GM12891 (cell line): Measurements from ENCODE around the gene GJC1.

Source experiments
- POLR2A ChIP-seq: IDR thresholded peaks from 2 replicates; pipeline ENCODE4 v1.6.1; 2011; ENCODE audit warnings: low read depth, low read length, control low read depth
- SPI1 ChIP-seq: IDR thresholded peaks from 2 replicates; pipeline ENCODE4 v1.6.1; 2011; ENCODE audit warnings: low read depth, low read length, control low read depth

- TF ChIP-seq SPI1 = no peak
- no peak for TF ChIP-seq POLR2A
These were observed 69.4 kb downstream of the GJC1 start for GRCh38 chr17:44760474-44761308.
